Measurements from ENCODE around the gene MUC22.

MUC22 gene

GRCh38 chr6:31075528-31075927 is 65.3 kb downstream of the MUC22 start:
- DNase-seq (ENCODE audit: low read depth): no peak
- no peak overlapping the region for H3K4me3 ChIP-seq (ENCODE audit: low read depth, low read length)
- TF ChIP-seq CTCF (IDR thresholded peaks at IDR 0.05; ENCODE audit: insufficient read depth, low read depth, low read length, missing control alignments): no peak

- no peak overlapping the region for H3K4me3 ChIP-seq (ENCODE audit: low read depth, low read length)
- DNase-seq (ENCODE audit: low read depth): no peak
- no peak for TF ChIP-seq CTCF (IDR thresholded peaks at IDR 0.05; ENCODE audit: insufficient read depth, low read depth, low read length, missing control alignments)
Observed at GRCh38 chr6:31076611-31077010, 66.3 kb downstream of the MUC22 start.

- peak; percentile 71 for DNase-seq (ENCODE audit: low read depth)
- peak; percentile 78 for TF ChIP-seq CTCF (IDR thresholded peaks at IDR 0.05; ENCODE audit: insufficient read depth, low read depth, low read length, missing control alignments)
- no peak overlapping the region for H3K4me3 ChIP-seq (ENCODE audit: low read depth, low read length)
Observed at GRCh38 chr6:31079656-31080261, 69.5 kb downstream of the MUC22 start.

GRCh38 chr6:31081872-31082271 is 71.6 kb downstream of the MUC22 start:
- TF ChIP-seq CTCF (IDR thresholded peaks at IDR 0.05; ENCODE audit: insufficient read depth, low read depth, low read length, missing control alignments): no peak
- H3K4me3 ChIP-seq (ENCODE audit: low read depth, low read length): no peak overlapping the region
- DNase-seq (ENCODE audit: low read depth): no peak

GRCh38 chr6:31083742-31084354 is 73.6 kb downstream of the MUC22 start:
- TF ChIP-seq CTCF (IDR thresholded peaks at IDR 0.05; ENCODE audit: insufficient read depth, low read depth, low read length, missing control alignments): peak; percentile 50
- DNase-seq (ENCODE audit: low read depth): peak; percentile 75
- no peak overlapping the region for H3K4me3 ChIP-seq (ENCODE audit: low read depth, low read length)

All from GM12865 (cell line).